DOHH2 (cell line): ENCODE measurements around the gene FBXO36.
A peak's percentile ranks its signal among the peaks of the same experiment; 100 is the strongest.

Source experiments
- H3F3A ChIP-seq: fragments of 200-600 bp; sonication (generic), shearing (Covaris generic); 2 replicates; pipeline ENCODE4 v1.6.0; 2016; ENCODE audit warnings: antibody characterized with exemption, mild to moderate bottlenecking; ENCODE audit not compliant: control insufficient read depth, insufficient read depth
- H3K27ac ChIP-seq: fragments of 200-600 bp; sonication (generic); 2 replicates; pipeline ENCODE4 v1.5.1; 2014; ENCODE audit warnings: low read depth, mild to moderate bottlenecking, low read length, moderate library complexity
- H3K27me3 ChIP-seq: fragments of 200-600 bp; sonication (generic); 2 replicates; pipeline ENCODE4 v1.6.1; 2014; ENCODE audit warnings: mild to moderate bottlenecking, low read length, mixed read lengths; ENCODE audit not compliant: control insufficient read depth
- H3K36me3 ChIP-seq: fragments of 200-600 bp; sonication (generic); 2 replicates; pipeline ENCODE4 v1.6.1; 2014; ENCODE audit warnings: mild to moderate bottlenecking, low read length, moderate library complexity, mixed read lengths; ENCODE audit not compliant: control insufficient read depth
- H3K4me1 ChIP-seq: fragments of 200-600 bp; sonication (generic); 2 replicates; pipeline ENCODE4 v1.6.1; 2014; ENCODE audit warnings: mild to moderate bottlenecking, low read length, mixed read lengths; ENCODE audit not compliant: control insufficient read depth
- H3K4me2 ChIP-seq: fragments of 200-600 bp; sonication (generic); 2 replicates; pipeline ENCODE4 v1.6.0; 2014; ENCODE audit warnings: mild to moderate bottlenecking, low read length, moderate library complexity
- H3K4me3 ChIP-seq: fragments of 200-600 bp; sonication (generic); 2 replicates; pipeline ENCODE4 v1.5.1; 2014; ENCODE audit warnings: mild to moderate bottlenecking, low read length, mixed read lengths
- H3K79me2 ChIP-seq: fragments of 200-600 bp; sonication (generic); 2 replicates; pipeline ENCODE4 v1.6.1; 2014; ENCODE audit warnings: mild to moderate bottlenecking, low read length, mixed read lengths; ENCODE audit not compliant: control insufficient read depth
- H3K9me2 ChIP-seq: fragments of 200-600 bp; sonication (generic); replicated peaks from 2 replicates; pipeline ENCODE4 v1.6.1; 2014; ENCODE audit warnings: mild to moderate bottlenecking, low read length, mixed read lengths; ENCODE audit not compliant: control insufficient read depth
- H3K9me3 ChIP-seq: fragments of 200-600 bp; sonication (generic); 2 replicates; pipeline ENCODE4 v1.6.1; 2014; ENCODE audit warnings: antibody characterized with exemption, low read length, mixed read lengths; ENCODE audit not compliant: control insufficient read depth, insufficient read depth
- H4K20me1 ChIP-seq: fragments of 200-600 bp; sonication (generic); 2 replicates; pipeline ENCODE4 v1.6.0; 2014; ENCODE audit warnings: low read depth, mild to moderate bottlenecking, antibody characterized with exemption, low read length, moderate library complexity; ENCODE audit not compliant: control insufficient read depth, insufficient read depth
- EZH2phosphoT487 ChIP-seq: fragments of 200-600 bp; sonication (generic); IDR thresholded peaks from 2 replicates; pipeline ENCODE4 v1.6.1; 2017; ENCODE audit warnings: borderline replicate concordance, mild to moderate bottlenecking, antibody characterized with exemption, low read length, moderate library complexity, mixed read lengths
- TF ChIP-seq, protein P1 (sequence below): fragments of 200-600 bp; sonication (generic); IDR thresholded peaks from one replicate; pipeline ENCODE4 v1.5.1; 2014; ENCODE audit warnings: antibody characterized with exemption, mild to moderate bottlenecking, low read depth, low read length; ENCODE audit not compliant: poor library complexity, severe bottlenecking

FBXO36 gene

DNA sequence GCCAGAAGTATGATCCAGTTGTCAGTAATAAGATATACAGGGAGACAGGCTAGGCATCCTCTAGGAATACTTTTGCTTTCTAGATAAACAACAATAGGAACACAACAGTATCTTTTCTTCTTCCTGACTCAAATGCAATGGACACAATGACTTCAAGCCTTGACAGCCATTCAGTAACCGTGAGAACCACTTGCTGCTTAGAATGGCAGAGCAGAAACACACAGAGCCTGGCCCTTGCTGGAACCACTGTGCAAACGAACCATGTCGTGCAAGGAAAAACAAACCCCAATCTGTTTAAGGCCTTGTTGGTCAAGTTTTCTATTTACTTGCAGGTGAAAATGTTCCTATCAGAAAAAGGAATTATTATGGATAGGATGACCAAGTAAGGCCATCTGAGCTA lies 19.3 kb upstream of the FBXO36 start:
- H3K9me3 ChIP-seq = no peaks in the 10 kb centered on the region
- peaks cover 9% of the 10 kb centered on the region for H4K20me1 ChIP-seq
- H3K27me3 ChIP-seq = no peaks in the 10 kb centered on the region
- peaks cover 24% of the 10 kb centered on the region for H3K36me3 ChIP-seq
- no peaks in the 10 kb centered on the region for H3K4me1 ChIP-seq
- H3F3A ChIP-seq = no peaks in the 10 kb centered on the region
- peaks cover 90% of the 10 kb centered on the region for H3K79me2 ChIP-seq
- H3K9me2 ChIP-seq = no peaks in the 10 kb centered on the region
- H3K4me3 ChIP-seq = no peak overlapping the region
- TF ChIP-seq EZH2phosphoT487 = no peak
- TF ChIP-seq, protein P1, sequence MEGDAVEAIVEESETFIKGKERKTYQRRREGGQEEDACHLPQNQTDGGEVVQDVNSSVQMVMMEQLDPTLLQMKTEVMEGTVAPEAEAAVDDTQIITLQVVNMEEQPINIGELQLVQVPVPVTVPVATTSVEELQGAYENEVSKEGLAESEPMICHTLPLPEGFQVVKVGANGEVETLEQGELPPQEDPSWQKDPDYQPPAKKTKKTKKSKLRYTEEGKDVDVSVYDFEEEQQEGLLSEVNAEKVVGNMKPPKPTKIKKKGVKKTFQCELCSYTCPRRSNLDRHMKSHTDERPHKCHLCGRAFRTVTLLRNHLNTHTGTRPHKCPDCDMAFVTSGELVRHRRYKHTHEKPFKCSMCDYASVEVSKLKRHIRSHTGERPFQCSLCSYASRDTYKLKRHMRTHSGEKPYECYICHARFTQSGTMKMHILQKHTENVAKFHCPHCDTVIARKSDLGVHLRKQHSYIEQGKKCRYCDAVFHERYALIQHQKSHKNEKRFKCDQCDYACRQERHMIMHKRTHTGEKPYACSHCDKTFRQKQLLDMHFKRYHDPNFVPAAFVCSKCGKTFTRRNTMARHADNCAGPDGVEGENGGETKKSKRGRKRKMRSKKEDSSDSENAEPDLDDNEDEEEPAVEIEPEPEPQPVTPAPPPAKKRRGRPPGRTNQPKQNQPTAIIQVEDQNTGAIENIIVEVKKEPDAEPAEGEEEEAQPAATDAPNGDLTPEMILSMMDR = no peak
- H3K27ac ChIP-seq = no peak overlapping the region
- no peak overlapping the region for H3K4me2 ChIP-seq

- H3K27ac ChIP-seq = no peak overlapping the region
- no peaks in the 10 kb centered on the region for H3F3A ChIP-seq
- H3K9me3 ChIP-seq = no peaks in the 10 kb centered on the region
- H3K27me3 ChIP-seq = no peaks in the 10 kb centered on the region
- H3K4me3 ChIP-seq = no peak overlapping the region
- H3K36me3 ChIP-seq = peaks cover 32% of the 10 kb centered on the region
- H4K20me1 ChIP-seq = peaks cover 14% of the 10 kb centered on the region
- peaks cover 89% of the 10 kb centered on the region for H3K79me2 ChIP-seq
- no peak overlapping the region for H3K4me2 ChIP-seq
- H3K4me1 ChIP-seq = peaks cover 4% of the 10 kb centered on the region
- TF ChIP-seq EZH2phosphoT487 = no peak
- H3K9me2 ChIP-seq = no peaks in the 10 kb centered on the region
Measured at GRCh38 chr2:229905601-229906000, 16.7 kb upstream of the FBXO36 start.

DNA sequence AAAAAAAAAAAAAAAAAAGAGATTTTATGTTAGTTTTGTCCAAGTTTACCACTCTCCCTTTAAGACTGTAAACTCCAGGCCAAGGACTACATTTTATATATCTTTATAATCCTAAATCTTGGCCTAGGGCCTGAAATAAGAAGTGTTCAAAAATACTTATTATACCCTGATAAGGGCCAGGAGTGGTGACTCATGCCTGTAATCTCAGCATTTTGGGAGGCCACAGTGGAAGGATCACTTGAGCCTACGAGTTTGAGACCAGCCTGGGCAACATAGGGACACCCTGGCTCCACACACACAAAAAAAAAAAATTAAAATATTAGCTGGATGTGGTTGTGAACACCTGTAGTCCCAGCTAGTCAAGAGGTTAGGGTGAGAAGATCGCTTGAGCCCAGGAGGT lies 13.2 kb upstream of the FBXO36 start:
- H3K79me2 ChIP-seq = peaks cover 91% of the 10 kb centered on the region
- H3K27ac ChIP-seq = no peak overlapping the region
- no peak overlapping the region for H3K4me2 ChIP-seq

DNA sequence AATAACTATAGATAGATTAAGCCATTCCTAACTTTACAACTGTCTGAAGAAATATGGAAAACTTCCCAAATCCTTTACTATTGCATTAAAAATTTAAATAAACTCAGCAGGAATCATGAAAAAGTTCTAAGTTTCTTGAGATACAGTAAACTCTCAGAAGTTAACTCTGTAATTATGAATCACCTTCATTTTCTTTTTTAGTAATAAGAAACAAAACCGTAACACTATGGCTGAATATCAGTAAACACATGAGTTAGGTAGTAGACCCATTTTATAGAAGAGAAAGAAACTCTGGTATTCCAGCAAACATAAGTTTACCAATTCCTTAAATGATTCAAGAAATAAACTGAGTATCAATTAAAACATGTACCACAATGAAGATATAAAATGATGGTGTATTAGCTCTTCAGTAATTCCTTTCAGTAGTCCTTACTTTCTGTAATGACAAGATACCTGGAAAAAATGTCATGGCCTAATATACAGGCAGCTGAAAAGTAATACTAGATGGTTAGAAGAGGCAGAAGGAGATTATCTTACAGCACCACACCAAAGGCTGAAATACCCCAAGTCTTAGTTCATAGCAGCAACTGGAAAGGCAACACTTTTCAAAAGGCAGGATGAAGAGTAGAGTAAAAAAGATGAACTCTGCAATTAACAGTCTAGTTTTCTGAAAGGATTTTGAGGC lies 12.0 kb upstream of the FBXO36 start:
- Histone ChIP-seq H3F3A (peaks cover 3% of the 10 kb centered on the region; the same call in 1 of the 2 replicates), H3K4me3 (no peak overlapping the region), H3K36me3 (peaks cover 28% of the 10 kb centered on the region), H3K4me1 (peaks cover 42% of the 10 kb centered on the region), H3K27ac (no peak overlapping the region), H4K20me1 (peaks cover 22% of the 10 kb centered on the region), H3K79me2 (peaks cover 91% of the 10 kb centered on the region), H3K9me2 (no peaks in the 10 kb centered on the region), H3K27me3 (no peaks in the 10 kb centered on the region), H3K9me3 (no peaks in the 10 kb centered on the region), H3K4me2 (peak overlapping the region; percentile 51; the same call in 1 of the 2 replicates)
- TF ChIP-seq, protein P1 = no peak
- TF ChIP-seq EZH2phosphoT487 = no peak

More for the DNA sequence above, 13.2 kb upstream of the FBXO36 start:
- peaks cover 18% of the 10 kb centered on the region for H4K20me1 ChIP-seq
- peaks cover 28% of the 10 kb centered on the region for H3K36me3 ChIP-seq
- no peaks in the 10 kb centered on the region for H3K9me3 ChIP-seq
- H3K4me3 ChIP-seq = no peak overlapping the region
- H3K9me2 ChIP-seq = no peaks in the 10 kb centered on the region
- H3K4me1 ChIP-seq = peaks cover 30% of the 10 kb centered on the region
- TF ChIP-seq EZH2phosphoT487 = no peak
- TF ChIP-seq, protein P1 = no peak
- H3K27me3 ChIP-seq = no peaks in the 10 kb centered on the region
- H3F3A ChIP-seq = no peaks in the 10 kb centered on the region
